GM18858 (cell line): ENCODE results near the gene RAI14.
A peak's percentile ranks its signal among the peaks of the same experiment; 100 is the strongest.
"Not testable (repeated sequence)": the region's sequence is repeated elsewhere in the genome, so short reads cannot be mapped to it uniquely, and the experiment has no call there.

ENCODE experiments used
- ATAC-seq: cut with Tn5 transposase; IDR thresholded peaks from one replicate; pipeline ENCODE4 v1.9.1; 2021; ENCODE audit not compliant: unreplicated experiment

RAI14 gene

DNA sequence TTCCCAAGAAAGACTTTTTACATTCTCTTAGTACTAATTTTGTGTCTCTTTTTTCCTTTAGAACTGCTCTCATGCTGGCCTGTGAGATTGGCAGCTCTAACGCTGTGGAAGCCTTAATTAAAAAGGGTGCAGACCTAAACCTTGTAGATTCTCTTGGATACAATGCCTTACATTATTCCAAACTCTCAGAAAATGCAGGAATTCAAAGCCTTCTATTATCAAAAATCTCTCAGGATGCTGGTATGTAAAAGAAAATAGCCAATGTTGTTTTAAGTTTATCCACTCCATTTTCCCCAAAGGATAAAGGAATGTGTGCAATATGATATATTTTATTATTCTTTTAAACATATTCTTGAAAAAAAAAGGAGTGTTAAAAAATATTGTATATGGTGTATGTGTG is 155.6 kb downstream of the RAI14 start:
- no peak for ATAC-seq

DNA sequence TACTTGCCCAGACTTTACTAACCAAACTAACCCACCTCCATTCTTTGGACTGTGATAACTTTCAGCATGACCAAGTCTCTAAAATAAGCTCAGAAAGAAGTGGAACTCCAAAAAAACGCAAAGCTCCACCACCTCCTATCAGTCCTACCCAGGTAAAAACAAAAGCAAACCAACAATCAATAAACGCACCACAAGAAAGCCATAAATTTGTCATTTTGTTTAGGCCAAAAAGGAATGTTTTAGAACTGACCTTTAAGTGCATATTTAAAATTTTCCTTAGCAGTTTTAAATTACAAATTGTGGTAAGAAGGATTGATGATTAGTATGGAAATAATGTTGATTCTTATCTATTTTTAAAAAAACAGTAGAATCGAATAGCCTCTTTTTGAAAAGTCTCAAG is 157.4 kb downstream of the RAI14 start:
- ATAC-seq = no peak

DNA sequence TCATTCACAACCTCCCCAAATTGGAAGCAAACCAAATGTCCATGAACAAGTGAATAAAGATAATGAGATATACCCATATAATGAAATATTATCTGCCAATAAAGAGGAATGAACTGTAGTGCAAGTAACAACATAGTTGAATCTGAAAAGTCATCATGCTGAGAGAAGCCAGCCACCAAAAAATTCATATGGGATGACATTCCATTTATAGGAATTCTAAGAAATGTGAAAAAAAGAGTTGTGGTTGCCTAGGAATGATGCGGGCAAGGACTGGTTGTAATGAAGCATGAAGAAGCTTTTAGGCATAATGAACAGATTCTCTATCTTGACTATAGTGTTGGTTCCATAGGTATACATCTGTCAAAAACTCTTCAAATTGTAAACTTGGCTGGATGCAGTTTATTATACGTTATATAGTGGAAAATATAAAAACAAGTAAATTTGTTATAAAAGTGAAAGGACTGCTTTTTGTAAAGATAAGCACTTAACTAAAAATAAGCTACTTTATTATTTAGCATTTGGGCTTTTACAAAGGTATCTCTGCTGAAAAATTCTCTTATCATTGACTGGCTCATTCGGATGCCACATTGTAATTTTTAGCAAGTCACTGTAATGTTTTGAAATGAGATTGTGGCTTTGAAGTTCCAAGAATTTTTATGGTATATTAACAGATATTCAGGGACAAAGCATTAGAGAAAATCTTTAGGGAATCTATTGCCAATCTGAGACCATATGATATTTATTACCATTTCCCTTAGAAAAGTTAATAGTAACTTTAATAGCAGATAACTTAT is 161.6 kb downstream of the RAI14 start:
- no peak for ATAC-seq

DNA sequence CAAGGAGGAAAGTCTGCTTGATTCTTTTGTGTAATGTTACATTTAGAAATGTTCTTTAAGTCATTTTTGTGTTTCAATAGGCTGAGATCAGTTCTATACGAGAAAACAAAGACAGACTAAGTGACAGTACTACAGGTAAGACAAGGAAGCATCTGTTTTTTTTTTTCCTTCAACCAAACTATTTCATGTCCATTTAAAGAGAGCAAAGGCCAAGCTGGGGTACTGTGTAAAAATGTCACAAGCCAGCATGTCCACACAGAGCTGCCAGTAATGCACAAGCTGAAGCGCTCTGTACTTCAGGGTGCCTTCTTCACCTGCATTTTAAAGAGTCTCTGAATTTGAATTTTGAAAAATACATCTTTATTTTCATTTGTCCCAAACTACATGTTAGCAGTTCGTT is 162.6 kb downstream of the RAI14 start:
- no peak for ATAC-seq

DNA sequence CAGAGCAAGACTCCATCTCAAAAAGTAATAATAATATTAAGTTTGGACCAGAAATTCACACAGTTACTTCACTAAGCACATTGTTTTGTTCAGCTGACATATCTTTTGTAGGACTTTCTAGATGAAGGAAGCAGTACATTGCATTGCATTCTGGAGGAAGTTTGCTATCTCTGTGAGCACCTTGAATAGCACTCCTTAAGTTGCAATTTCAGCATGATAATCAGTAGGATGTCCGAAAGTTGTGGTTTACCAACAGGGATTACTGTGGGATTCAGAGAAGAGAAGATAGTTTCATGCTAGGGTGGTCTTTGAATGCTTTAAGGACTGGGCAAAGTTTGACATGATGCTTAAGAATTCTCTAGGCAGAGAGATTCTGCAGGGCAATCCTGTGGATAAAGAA is 164.5 kb downstream of the RAI14 start:
- ATAC-seq = no peak

DNA sequence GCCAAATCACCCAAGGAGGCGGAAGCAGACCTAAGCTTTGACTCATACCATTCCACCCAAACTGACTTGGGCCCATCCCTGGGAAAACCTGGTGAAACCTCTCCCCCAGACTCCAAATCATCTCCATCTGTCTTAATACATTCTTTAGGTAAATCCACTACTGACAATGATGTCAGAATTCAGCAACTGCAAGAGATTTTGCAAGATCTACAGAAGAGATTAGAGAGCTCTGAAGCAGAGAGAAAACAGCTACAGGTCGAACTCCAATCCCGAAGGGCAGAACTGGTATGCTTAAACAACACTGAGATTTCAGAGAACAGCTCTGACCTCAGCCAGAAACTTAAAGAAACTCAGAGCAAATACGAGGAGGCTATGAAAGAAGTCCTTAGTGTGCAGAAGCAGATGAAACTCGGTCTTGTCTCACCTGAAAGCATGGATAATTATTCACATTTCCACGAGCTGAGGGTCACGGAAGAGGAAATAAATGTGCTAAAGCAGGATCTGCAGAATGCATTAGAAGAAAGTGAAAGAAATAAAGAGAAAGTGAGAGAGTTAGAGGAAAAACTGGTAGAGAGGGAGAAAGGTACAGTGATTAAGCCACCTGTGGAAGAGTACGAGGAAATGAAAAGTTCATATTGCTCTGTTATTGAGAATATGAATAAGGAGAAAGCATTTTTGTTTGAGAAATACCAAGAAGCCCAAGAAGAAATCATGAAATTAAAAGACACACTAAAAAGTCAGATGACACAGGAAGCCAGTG is 167.0 kb downstream of the RAI14 start:
- ATAC-seq = no peak

DNA sequence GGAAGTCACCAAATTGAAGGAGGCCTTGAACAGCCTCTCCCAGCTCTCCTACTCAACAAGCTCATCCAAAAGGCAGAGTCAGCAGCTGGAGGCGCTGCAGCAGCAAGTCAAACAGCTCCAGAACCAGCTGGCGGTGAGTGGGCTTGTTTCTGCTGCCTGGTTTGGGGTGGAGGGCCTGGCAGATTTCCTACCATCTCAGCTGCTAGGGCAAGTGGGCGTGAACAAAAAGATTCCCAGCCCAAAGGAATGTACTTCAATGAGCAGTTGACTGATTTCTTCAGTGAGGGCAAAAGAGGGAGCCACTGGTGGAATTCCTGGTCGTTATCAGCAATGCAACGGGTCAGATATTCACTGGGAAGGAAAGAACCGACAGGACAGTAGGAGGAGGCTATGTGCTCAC is 170.2 kb downstream of the RAI14 start:
- no peak for ATAC-seq

DNA sequence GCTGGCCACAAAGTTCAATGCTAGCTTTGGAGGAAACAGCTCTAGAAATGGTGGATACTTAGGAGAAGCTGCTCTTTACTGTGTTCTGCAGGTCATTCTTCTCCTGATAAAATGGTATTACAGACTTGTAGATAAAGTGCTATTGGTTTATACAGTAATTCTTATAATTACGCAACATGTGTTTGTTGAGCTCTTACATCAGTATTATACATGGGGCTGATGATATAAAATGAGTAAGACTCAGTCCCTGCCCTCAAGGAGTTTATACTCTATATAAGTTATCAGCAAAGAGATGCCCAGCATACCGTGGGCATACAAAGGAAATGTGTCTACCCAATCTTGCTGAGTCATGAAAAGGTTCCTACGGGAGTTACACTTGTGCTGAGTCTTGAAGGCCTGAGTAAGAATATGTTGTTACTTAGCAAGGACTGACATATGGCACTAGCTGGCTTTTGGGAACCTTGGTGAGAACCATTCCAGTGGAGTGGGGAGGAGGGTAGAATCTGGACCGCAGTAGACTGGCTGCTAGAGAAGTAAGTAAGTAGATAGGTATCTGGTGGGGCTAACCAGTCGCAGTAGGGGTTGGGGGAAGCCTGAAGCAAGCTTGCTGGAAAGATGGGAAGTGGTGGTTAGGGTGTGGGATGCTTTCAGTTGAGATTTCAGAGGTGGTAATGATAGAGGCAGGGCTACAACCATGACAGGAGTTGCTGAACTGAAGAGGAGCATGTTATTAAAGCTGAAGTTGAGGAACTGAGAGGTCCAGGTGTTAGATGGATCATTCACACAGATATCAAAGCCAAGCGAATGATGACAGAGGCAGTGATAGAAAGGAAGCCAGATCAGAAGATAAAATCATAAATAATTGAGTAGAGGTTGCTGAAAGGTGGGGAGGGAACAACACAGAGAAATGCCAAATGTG is 171.7 kb downstream of the RAI14 start:
- no peak for ATAC-seq

DNA sequence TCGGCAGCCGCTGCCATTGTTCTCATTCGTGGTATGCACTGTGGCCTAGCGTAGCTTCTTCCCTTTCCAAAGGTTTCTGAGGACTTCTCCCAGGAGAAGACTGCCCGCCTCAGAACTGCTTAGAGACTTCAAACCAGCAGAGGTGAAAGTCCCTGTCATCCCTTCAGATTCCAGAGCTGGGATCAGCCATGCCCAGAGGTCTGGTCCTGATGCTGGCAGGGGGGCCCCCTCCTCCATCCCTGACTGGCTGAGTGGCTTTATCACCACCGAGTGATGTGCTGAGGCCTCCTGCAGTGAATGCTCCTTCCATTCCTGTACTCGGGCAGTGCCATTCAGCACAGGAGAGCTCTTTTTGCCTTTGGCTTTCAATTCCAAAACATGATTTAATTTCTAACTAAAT is 174.7 kb downstream of the RAI14 start:
- not testable (repeated sequence) for ATAC-seq

DNA sequence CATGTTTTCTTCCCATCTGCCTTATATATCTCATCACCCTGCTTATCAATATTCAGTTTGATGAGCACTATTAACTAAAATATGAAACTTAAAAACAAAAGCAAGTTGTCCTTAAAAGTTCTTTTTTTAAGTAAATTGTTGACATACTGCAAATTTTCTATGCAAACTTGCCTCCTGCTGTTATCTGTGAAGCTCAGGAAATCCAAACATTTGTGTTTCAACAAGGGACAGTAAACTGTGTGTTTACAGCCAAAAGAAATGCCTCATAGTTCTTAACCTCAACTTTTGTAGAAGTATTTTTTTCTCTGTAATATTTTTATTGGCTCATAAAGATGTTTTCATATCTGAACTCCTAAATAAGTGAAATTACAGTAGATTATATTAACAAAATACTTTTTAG is 175.2 kb downstream of the RAI14 start:
- no peak for ATAC-seq

DNA sequence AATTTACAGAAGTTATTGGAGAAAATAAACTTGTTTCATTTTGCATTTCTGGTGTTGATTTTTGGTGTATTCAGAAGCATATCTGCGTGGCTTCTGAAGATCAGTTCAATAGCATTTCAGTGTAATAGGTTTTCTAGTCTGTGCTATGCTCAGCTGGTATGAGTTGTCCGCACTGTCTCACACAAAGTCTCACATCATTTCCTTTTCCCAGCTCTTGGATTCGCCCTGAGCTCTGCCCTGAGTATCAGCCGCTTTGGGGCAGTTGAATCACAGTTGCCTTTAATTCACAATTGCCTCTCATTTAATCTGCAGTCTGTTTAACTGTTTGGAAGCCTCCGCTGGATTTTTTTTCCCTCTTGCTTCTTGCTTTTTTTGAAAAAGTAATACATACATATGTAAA is 176.4 kb downstream of the RAI14 start:
- no peak for ATAC-seq

DNA sequence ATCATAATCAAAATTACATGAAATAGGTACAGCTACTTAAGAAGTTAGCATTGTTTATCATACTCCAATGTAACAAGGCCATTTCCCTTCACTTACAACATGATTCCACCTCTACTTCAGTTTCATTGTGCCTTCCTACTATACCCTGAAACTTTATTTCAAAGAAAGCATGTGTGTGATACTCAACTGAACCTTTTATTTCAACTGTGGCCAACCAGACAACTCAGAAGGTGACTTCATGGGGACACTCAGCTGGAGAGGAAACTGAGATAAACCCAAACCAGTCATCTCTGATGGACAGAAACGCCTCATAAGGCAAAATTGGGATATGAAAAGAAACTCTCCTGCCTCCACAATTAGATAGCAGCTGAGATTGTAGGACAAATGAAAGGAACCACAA is 177.0 kb downstream of the RAI14 start:
- ATAC-seq = no peak

DNA sequence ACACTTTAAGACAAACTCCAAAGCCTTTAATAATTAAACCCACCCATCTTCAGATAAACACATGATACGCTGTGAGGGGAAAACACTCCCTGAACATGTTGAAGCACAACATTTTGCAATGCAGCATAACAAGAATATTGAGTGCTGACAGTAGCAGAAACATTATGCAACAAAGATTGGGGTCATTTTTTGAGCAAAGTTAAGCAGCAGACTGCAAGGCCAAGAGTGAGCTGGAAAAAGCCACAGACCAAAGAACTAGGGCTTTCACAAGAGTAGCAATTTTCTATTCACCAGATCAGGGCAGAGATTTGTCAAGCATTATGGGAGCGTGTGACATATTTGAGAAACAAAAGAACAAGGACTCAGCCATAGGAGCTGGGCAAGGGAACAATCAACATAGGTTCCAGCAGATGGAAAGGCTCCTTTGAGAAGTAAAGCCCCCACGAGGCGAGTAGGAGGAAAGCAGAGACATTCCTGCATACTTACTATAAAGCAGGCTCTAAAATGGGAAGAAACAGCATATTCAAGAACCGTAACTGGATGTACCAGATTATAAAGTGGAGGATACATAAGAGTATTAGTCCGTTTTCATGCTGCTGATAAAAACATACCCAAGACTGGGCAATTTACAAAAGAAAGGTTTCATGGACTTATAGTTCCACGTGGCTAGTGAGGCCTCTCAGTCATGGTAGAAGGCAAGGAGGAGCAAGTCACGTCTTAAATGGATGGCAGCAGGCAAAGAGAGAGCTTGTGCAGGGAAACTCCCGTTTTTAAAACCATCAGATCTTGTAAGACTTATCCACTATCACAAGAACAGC is 178.1 kb downstream of the RAI14 start:
- no peak for ATAC-seq

DNA sequence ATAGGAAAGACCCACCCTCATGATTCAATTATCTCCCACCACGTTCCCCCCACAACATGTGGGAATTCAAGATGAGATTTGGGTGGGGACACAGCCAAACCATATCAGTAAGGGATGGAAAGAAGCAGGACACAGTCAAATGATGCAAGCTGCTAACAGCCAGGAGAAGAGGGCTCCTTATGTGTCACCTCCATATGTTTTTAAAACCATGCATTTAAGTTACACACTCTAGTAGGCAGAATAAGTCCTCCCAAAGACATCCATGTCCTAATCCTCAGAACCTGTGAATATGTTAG is 178.6 kb downstream of the RAI14 start:
- no peak for ATAC-seq

DNA sequence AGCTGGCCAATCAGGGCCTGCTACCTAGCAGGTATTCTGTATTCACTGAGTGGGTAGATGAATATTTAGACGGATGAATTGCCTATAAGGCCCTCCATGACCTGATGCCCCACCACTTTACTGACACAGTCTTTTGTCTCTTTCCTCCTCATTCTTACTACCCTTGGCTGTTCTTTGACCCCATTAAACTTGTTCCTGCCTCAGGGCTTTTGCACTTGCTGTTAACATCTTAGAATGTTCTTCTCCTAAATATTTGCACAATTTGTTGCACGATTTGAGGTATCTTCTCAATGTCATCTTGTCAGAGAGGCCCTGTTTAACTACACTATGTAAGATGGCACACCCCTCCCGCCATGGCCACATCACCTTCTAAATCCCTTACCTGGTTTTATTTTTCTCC is 179.5 kb downstream of the RAI14 start:
- ATAC-seq = no peak

DNA sequence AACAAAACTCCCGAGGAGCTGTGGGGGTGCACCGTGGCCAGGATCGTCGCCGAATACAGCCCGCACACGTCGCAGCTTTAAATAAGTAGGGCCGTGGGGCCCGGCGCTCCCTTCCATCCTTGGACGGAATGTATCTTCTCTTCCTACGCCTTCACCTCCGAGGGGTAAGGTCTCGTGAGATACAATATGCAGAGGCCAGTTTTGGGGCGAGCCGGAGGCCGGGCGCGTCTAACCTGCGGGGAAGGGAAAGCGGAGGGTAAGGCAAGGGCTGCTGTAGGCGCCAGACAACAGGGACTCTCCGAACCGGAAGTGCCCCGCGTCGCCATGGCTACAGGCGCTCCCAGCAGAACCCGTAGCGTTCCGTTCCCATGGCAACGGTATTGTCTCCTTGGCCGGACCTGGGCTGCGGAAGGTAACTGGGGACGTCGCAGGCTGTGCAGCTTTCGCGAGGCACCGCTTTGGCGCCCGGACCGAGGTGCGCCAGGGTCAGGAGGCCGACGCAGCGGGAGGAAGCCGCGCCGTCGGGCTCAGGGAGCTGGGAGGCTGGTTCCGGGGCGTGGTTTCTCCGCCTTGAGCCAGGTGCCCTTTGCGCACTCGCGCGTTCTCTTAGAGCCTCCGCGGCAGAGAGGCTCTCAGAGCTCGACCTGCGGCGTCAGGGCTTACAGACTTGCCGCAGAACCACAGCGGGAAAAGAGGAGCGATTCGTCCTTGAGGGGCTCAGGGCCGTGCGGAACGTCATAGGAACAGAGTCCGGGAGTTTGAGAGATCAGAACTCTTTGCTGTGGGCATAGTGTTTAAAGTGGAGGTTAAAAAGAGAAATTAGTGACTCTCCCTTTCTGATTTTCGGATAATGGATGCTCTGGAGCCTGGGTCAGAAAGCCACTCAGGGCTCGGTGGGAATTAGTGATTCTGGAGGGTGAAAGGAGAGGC is 182.9 kb downstream of the RAI14 start, which contains the start of gene TTC23L:
Gene TTC23L, plus strand, starts transcription at position 380 of the 930 bp plus-strand sequence. CDS start 1,508 bp downstream, outside the sequence.
- ATAC-seq = peak; percentile 96

DNA sequence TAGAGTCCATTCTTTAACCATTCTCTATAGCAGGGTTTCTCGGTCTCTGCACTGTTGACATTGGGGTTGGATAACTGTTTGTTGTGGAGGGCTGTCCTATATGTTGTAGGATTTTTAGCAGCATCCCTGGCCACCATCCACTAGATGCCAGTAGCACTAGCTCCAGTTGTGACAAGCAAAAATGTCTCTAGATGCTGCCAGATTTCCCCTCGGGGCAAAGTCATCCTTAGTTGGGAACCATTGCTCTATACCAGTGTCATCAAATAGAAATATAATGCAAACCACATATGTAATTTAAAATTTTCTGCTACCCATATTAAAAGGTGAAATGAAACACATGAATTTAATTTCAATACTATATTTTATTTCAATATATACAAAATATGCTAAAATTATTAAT is 185.7 kb downstream of the RAI14 start:
- no peak for ATAC-seq

DNA sequence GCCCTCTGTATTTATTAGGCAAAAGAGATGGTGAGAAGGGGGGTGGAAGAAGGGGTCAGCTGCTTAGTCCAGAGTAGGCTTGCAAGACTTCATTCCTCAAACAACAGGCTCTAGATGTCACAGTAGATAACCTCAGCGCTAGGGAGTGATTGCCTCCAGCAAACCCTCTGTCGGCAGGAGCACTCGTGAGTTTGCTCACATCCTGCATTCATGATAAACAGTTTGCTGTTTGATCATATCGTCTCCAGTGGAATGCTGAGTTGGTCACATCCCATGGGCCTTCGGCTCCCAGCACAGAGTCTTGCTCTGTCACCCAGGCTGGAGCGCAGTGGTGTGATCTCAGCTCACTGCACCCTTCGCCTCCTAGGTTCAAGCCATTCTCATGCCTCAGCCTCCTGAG is 186.4 kb downstream of the RAI14 start:
- no peak for ATAC-seq

DNA sequence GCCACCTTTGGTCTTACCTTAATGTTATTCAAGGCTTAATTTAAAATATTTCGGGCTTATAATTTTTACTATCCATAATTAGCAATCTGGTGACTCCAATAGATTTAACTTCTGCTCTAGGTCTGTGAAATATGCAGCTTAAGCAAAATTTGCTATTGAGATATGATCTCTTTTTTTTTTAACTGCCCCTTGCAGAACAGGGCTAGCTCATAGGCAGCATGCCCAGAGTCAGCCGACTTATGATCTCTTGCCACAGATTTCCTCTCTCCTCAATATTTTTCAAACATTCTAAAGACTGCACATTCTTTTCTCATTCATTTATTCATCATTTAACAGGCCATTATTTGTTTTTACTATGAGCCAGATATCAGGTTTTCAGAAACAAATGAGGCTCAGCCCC is 187.4 kb downstream of the RAI14 start:
- ATAC-seq = no peak

DNA sequence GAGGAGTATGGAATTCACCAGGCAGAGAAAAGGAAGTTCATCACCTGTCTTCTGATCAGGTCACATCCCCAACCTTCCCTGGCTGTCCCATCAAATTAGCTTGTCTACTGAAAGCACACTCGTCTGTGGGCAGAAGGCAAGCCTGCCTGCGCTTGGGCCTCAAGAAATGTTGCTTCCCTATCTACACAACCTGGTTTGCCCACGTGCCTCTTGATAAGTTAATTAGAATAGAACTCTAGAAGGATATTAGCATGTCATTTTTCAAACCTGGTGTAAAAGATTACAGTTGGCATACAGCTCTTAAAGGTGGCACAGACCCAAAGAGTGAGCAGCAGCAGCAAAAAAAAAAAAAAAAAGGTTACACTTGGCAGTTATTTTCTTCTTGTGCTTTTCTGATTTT is 188.0 kb downstream of the RAI14 start:
- ATAC-seq = no peak
